Smooth muscle cell (in vitro differentiated cells): ENCODE results near the gene RUFY4. TPM values are rescaled to one million over a fixed set of nuclear protein-coding genes. Genes with fewer than 3 reads are reported as not detected.
"Not testable (repeated sequence)": the region's sequence is repeated elsewhere in the genome, so short reads cannot be mapped to it uniquely, and the experiment has no call there.

Experiments
- DNase-seq: peaks from one replicate; lab custom pipeline; 2025; ENCODE audit not compliant: unreplicated experiment; lab: John Stamatoyannopoulos, UW
- H2AFZ ChIP-seq: fragments of 200-600 bp; sonication (generic); 2 replicates; pipeline ENCODE4 v1.6.0; 2016; ENCODE audit warnings: antibody characterized with exemption, low read depth, mild to moderate bottlenecking
- H3F3A ChIP-seq: fragments of 200-600 bp; sonication (generic); 2 replicates; pipeline ENCODE4 v1.6.0; 2017; ENCODE audit warnings: antibody characterized with exemption, low read depth
- H3K27ac ChIP-seq: fragments of 200-600 bp; sonication (generic); 2 replicates; pipeline ENCODE4 v1.5.1; 2016; ENCODE audit warnings: low read depth, mild to moderate bottlenecking
- H3K27me3 ChIP-seq: fragments of 200-600 bp; sonication (generic); 2 replicates; pipeline ENCODE4 v1.6.1; 2016; ENCODE audit warnings: low read depth, mild to moderate bottlenecking
- H3K36me3 ChIP-seq: fragments of 200-600 bp; sonication (generic); 2 replicates; pipeline ENCODE4 v1.5.1; 2016; ENCODE audit warnings: low read depth
- H3K4me1 ChIP-seq: fragments of 200-600 bp; sonication (generic); 2 replicates; pipeline ENCODE4 v1.5.1; 2016; ENCODE audit warnings: low read depth
- H3K4me2 ChIP-seq: fragments of 200-600 bp; sonication (generic); 2 replicates; pipeline ENCODE4 v1.6.0; 2016; ENCODE audit warnings: mild to moderate bottlenecking
- H3K4me3 ChIP-seq: fragments of 200-600 bp; sonication (generic); 2 replicates; pipeline ENCODE4 v1.5.1; 2016; ENCODE audit warnings: mild to moderate bottlenecking
- H3K79me2 ChIP-seq: fragments of 200-600 bp; sonication (generic); 2 replicates; pipeline ENCODE4 v1.6.0; 2016; ENCODE audit warnings: low read depth, mild to moderate bottlenecking
- H3K9ac ChIP-seq: fragments of 200-600 bp; sonication (generic); 2 replicates; pipeline ENCODE4 v1.6.0; 2016; ENCODE audit warnings: low read depth
- H3K9me3 ChIP-seq: fragments of 200-600 bp; sonication (generic); replicated peaks from 2 replicates; pipeline ENCODE4 v1.5.1; 2016; ENCODE audit warnings: low read depth
- H4K20me1 ChIP-seq: fragments of 200-600 bp; sonication (generic); 2 replicates; pipeline ENCODE4 v1.6.0; 2016; ENCODE audit warnings: low read depth
- CTCF ChIP-seq: fragments of 200-600 bp; sonication (generic); IDR thresholded peaks from 2 replicates; pipeline ENCODE4 v1.5.1; 2017; ENCODE audit warnings: borderline replicate concordance, mild to moderate bottlenecking, antibody characterized with exemption; ENCODE audit not compliant: insufficient read depth, poor library complexity, severe bottlenecking
- WGBS: methylation state at CpG from one replicate; pipeline ENCODE4 v1.1.7; 2016; ENCODE audit warnings: low lambda C conversion rate; 5-methylcytosine and 5-hydroxymethylcytosine counted together
- polyA plus RNA-seq: library from polyadenylated mRNA; unstranded; fragments of >200 nt; fragmentation: Nextera tagmentation; extraction: Ambion mirVana; gene quantifications from 2 replicates; pipeline ENCODE4 v1.2.1, GENCODE V29; 2016
- total RNA-seq: library from RNA; depleted of rRNA; stranded (reverse); fragments of >200 nt; gene quantifications from 2 replicates; pipeline ENCODE4 v1.2.3, GENCODE V29; 2014

Gene RUFY4
- total and polyA plus RNA-seq, 2 experiments from 2014 or later = 0.10 TPM; not detected in 1

- Histone ChIP-seq H3K4me3 (peak overlapping the region; percentile 20), H3K4me2 (peak overlapping the region; percentile 80), H3F3A (peaks cover 10% of the 10 kb centered on the region), H2AFZ (peak overlapping the region; percentile 86), H3K27me3 (peaks cover 30% of the 10 kb centered on the region)
- not testable (repeated sequence) for H4K20me1 ChIP-seq, H3K27ac ChIP-seq, H3K9me3 ChIP-seq, DNase-seq, H3K9ac ChIP-seq, H3K36me3 ChIP-seq, H3K79me2 ChIP-seq, H3K4me1 ChIP-seq
- WGBS = 19% methylated on average over 24 of the region's 24 CpGs
- TF ChIP-seq CTCF = peak; percentile 70
Measured at GRCh38 chr2:218034497-218035213, 34.4 kb upstream of the RUFY4 start.

- DNase-seq = no peak
Measured at GRCh38 chr2:218035463-218036100, 33.5 kb upstream of the RUFY4 start.

GRCh38 chr2:218036371-218036770 is 32.7 kb upstream of the RUFY4 start:
- Histone ChIP-seq H3K4me3 (no peak overlapping the region), H3K9ac (no peak overlapping the region), H3K27ac (no peak overlapping the region), H3F3A (no peaks in the 10 kb centered on the region), H3K4me2 (no peak overlapping the region), H3K27me3 (peaks cover 47% of the 10 kb centered on the region), H3K36me3 (no peaks in the 10 kb centered on the region), H3K79me2 (no peaks in the 10 kb centered on the region), H3K4me1 (peaks cover 8% of the 10 kb centered on the region), H3K9me3 (no peaks in the 10 kb centered on the region), H2AFZ (no peak overlapping the region), H4K20me1 (no peaks in the 10 kb centered on the region)
- TF ChIP-seq CTCF = peak; percentile 8
- 54% methylated on average over 5 of the region's 5 CpGs for WGBS
- DNase-seq = no peak

More at GRCh38 chr2:218035463-218036100, 33.5 kb upstream of the RUFY4 start:
- no peak overlapping the region for H3K9ac ChIP-seq
- H3K27me3 ChIP-seq = peaks cover 39% of the 10 kb centered on the region
- no peaks in the 10 kb centered on the region for H3K79me2 ChIP-seq
- no peak overlapping the region for H3K4me3 ChIP-seq
- no peaks in the 10 kb centered on the region for H3K9me3 ChIP-seq
- H2AFZ ChIP-seq = no peak overlapping the region
- H3K27ac ChIP-seq = no peak overlapping the region
- H3K4me2 ChIP-seq = no peak overlapping the region
- H3F3A ChIP-seq = peaks cover 3% of the 10 kb centered on the region
- H4K20me1 ChIP-seq = no peaks in the 10 kb centered on the region
- 84% methylated on average over 12 of the region's 12 CpGs for WGBS
- H3K4me1 ChIP-seq = peaks cover 8% of the 10 kb centered on the region
- no peaks in the 10 kb centered on the region for H3K36me3 ChIP-seq
- no peak for TF ChIP-seq CTCF
